Upper lobe of right lung (tissue), 1 donor: ENCODE data around the gene MAPK1. TPM values are rescaled to one million over a fixed set of nuclear protein-coding genes. Genes with fewer than 3 reads are reported as not detected.
A peak's percentile ranks its signal among the peaks of the same experiment; 100 is the strongest.

Experiments used
- ATAC-seq: fragments of 200-7000 bp; cut with Tn5 transposase; one replicate; pipeline ENCODE4 v1.9.1; 2020; ENCODE audit warnings: mild to moderate bottlenecking, moderate library complexity
- DNase-seq: peaks from one replicate; pipeline ENCODE4 v3.0.0-alpha.2; 2020
- H3K27ac ChIP-seq: fragments of 200-600 bp; one replicate; pipeline ENCODE4 v1.8.0; 2022
- H3K27me3 ChIP-seq: fragments of 200-600 bp; one replicate; pipeline ENCODE4 v1.8.0; 2022; ENCODE audit warnings: mild to moderate bottlenecking
- H3K36me3 ChIP-seq: fragments of 200-600 bp; one replicate; pipeline ENCODE4 v1.8.0; 2022
- H3K4me1 ChIP-seq: fragments of 200-600 bp; one replicate; pipeline ENCODE4 v1.8.0; 2022
- H3K4me3 ChIP-seq: fragments of 200-600 bp; one replicate; pipeline ENCODE4 v1.8.0; 2022; ENCODE audit warnings: mild to moderate bottlenecking
- H3K9me3 ChIP-seq: fragments of 200-600 bp; one replicate; pipeline ENCODE4 v1.8.0; 2022
- CTCF ChIP-seq: fragments of 200-600 bp; IDR thresholded peaks from one replicate; pipeline ENCODE4 v1.8.0; 2022; ENCODE audit warnings: antibody characterized with exemption
- intact Hi-C: fragments of 100-400 bp; cut with DNase I; formaldehyde crosslinking; loops from one replicate; pipeline ENCODE4 v1.11.0; 2022
- total RNA-seq: library from RNA; stranded (reverse); fragmentation: NEBNext Ultra II Directional; extraction: Animal tissue kit (Norgen Biotek cat#: 25700); gene quantifications from one replicate; pipeline ENCODE4 v1.2.1, GENCODE V29; 2021
- donor health status: DM: no; HTN: yes; CAD: no; lungs with severe emphysema.

MAPK1 gene
- total RNA-seq, 1 donor from 2014 or later = 134 TPM

DNA sequence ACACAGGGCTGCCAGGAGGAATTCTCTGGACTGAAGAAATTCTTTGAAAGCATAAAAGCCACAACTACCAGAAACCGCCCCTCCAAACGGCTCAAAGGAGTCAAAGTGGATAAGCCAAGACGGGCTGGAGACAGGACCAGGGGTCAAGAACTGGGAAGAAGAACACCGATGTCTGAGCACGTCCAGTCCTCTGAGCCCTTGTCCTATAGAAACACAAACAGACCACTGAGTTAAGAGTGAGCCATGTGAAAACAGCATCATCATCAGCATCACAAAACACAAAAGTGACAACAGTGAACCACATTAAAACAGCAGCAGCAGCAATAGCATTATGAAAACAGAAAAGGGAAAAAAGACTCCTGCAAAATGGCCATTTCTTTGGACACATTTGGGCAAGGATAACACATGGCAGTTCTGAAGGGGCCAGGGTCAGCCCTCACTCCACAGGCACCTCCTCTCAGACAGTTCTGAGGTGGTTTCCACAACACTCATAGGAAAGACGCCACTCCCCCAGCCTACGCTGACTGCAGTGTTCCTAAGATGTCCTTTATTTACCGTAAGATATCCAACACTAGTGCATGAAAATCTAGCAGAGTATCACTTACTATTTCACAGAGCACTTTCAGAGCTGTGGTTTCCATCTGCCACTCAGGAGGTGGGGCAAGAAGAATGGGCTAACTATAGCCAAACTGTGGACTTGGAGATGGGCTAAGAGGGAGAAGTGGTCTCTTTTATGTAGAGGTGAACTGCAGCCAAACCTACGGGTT, 103.2 kb downstream of the MAPK1 start:
- peak; percentile 9 for DNase-seq
- intact Hi-C loops = no loop called here
- Histone ChIP-seq H3K4me1 (no peaks in the 10 kb centered on the region), H3K4me3 (no peak overlapping the region), H3K27ac (no peak overlapping the region), H3K27me3 (no peaks in the 10 kb centered on the region), H3K36me3 (peaks cover 84% of the 10 kb centered on the region), H3K9me3 (no peaks in the 10 kb centered on the region)
- TF ChIP-seq CTCF = no peak
- no peak for ATAC-seq

- Histone ChIP-seq H3K27ac (peak overlapping the region; percentile 33), H3K4me1 (no peaks in the 10 kb centered on the region), H3K27me3 (no peaks in the 10 kb centered on the region), H3K36me3 (peaks cover 79% of the 10 kb centered on the region), H3K4me3 (no peak overlapping the region), H3K9me3 (no peaks in the 10 kb centered on the region)
- TF ChIP-seq CTCF = no peak
- intact Hi-C loops = no loop called here
- ATAC-seq (peak; percentile 54), DNase-seq (peak; percentile 45)
Measured at GRCh38 chr22:21762712-21763581, 104.5 kb downstream of the MAPK1 start.

DNA sequence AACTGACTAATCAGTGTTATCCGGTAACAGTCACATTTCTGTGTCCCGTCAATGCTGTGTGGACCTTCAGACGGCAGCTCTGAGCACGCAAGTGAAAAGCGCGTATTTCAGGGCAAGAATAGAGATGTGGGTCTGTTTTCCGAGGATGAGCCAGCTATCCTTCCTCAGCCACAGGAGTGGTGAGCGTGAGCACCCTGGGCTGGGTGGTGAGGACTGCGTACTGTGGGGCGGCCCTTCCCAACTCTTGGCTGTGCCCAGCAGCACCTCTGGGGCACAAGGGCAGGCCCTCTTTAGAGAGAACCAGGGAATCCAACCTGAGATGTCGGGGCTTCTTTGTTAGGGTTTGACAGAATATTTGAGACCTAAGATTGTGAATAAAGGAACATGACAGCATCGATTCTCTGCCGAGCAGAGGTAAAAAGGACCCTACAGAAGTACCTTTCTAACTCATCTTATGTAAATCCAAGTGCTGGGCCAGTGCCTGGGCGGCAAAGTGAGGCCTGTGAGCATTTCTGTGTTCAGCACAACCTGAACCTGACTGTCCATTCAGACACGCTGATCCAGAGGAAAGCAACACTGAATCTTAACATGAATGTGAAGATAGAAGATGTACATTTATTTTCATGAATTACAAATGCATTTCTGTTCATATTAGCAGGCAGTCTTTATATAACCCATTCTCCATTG, 105.3 kb downstream of the MAPK1 start:
- intact Hi-C loops = no loop called here
- ATAC-seq (no peak), DNase-seq (no peak)
- Histone ChIP-seq H3K4me3 (no peak overlapping the region), H3K9me3 (no peaks in the 10 kb centered on the region), H3K36me3 (peaks cover 73% of the 10 kb centered on the region), H3K27ac (peak overlapping the region; percentile 33), H3K27me3 (no peaks in the 10 kb centered on the region), H3K4me1 (no peaks in the 10 kb centered on the region)
- no peak for TF ChIP-seq CTCF

GRCh38 chr22:21761086-21761485, 106.4 kb downstream of the MAPK1 start:
- Histone ChIP-seq H3K27ac (no peak overlapping the region), H3K27me3 (no peaks in the 10 kb centered on the region), H3K36me3 (peaks cover 62% of the 10 kb centered on the region), H3K9me3 (no peaks in the 10 kb centered on the region), H3K4me3 (no peak overlapping the region), H3K4me1 (no peaks in the 10 kb centered on the region)
- TF ChIP-seq CTCF = no peak
- no peak for ATAC-seq
- intact Hi-C loops = no loop called here
- no peak for DNase-seq

DNA sequence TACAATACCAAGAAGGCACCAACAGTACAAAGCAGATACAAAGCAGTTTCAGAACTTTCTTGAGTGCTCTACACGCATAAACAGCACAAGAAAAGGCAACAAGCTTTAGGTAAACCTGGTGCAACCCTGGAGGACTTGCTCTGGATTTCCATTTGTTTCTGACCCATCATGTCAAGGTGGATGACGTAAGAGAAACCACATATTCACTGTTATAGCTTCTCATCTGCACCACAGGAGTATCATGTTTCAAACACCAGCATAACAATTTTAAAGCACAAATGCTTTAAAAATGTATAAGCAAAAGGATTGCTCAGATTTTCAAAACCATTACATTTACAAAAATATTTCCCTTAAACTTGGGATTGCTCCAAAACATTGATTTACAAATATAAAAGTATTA, 106.8 kb downstream of the MAPK1 start:
- Histone ChIP-seq H3K36me3 (peaks cover 58% of the 10 kb centered on the region), H3K4me1 (peaks cover 1% of the 10 kb centered on the region), H3K27me3 (no peaks in the 10 kb centered on the region), H3K9me3 (no peaks in the 10 kb centered on the region), H3K27ac (no peak overlapping the region), H3K4me3 (no peak overlapping the region)
- intact Hi-C loops = no loop called here
- DNase-seq (no peak), ATAC-seq (no peak)
- TF ChIP-seq CTCF = no peak
